Left forelimb (tissue), 1 donor: ENCODE data around the gene ANKRD40.

ENCODE experiments used
- DNase-seq: peaks from one replicate; pipeline ENCODE4 v3.0.0-alpha.2; 2018; ENCODE audit warnings: low spot score

The ANKRD40 gene

DNA sequence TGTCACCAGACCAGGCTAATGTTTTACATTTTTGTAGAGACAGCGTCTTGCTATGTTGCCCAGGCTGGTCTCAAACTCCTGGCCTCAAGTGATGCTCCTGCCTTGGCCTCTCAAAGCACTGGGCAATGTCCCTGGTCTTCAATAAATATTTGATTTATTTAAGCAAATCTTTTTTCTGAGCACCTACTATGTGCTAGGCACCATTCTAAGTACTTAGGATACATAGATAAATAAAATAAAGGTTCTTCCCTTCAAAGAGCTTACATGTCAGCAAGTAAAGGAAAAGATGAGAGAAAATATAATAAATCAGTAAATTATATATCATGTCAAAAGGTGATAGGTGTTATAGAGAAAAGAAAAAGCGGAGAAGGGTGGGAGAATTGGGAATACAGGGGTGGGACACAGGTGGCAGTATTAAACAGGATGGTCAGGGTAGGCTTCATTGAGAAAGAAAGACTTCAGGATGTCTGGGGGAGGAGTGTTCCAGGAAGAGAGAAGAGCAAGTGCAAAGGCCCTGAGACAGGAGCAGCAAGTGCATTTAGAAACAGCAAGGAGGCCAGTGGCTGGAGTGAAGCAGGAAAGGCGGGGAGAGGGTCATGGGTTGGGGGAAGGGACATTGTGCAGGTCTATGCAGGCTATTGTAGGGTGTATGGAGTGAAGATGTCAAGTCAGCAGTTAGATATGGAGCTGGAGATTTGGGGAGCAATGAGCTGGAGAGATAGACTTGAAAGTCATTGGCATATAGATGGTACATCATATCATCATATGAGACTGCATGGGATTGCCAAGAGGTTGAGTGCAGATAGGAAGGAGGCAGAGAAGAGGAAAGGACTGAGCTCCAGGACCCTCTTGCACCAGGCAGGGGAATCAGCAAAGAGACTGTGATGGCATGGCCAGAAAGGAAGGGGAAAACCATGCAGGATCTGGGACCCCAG is 61.7 kb downstream of the ANKRD40 start:
- DNase-seq, result no peak
